ENCODE data around the gene CALU.
A peak's percentile ranks its signal among the peaks of the same experiment; 100 is the strongest.

CALU gene

GRCh38 chr7:128790315-128791041, 51.3 kb downstream of the CALU start:
- no peak for DNase-seq

GRCh38 chr7:128791121-128791971, 52.2 kb downstream of the CALU start, which contains the start of gene CCDC136:
TSS of gene CCDC136 (plus strand) at chr7:128791968. CDS start at chr7:128792412, 444 bp downstream.
- no peak for DNase-seq

GRCh38 chr7:128791972-128792327, 52.8 kb downstream of the CALU start:
- DNase-seq, result no peak

- DNase-seq, result no peak
Measured at GRCh38 chr7:128792471-128793180, 53.5 kb downstream of the CALU start.

GRCh38 chr7:128793181-128793547, 54.0 kb downstream of the CALU start:
- DNase-seq, result no peak

- no peak for DNase-seq
Measured at GRCh38 chr7:128794020-128794419, 54.9 kb downstream of the CALU start.

- no peak for DNase-seq
Measured at GRCh38 chr7:128794436-128794835, 55.3 kb downstream of the CALU start.

GRCh38 chr7:128795129-128795528, 56.0 kb downstream of the CALU start:
- DNase-seq, result no peak

- peak; percentile 61 for DNase-seq
Measured at GRCh38 chr7:128796327-128796726, 57.2 kb downstream of the CALU start.

- DNase-seq, result no peak
Measured at GRCh38 chr7:128799451-128799850, 60.3 kb downstream of the CALU start.

GRCh38 chr7:128800567-128800966, 61.4 kb downstream of the CALU start:
- no peak for DNase-seq

GRCh38 chr7:128801003-128801402, 61.8 kb downstream of the CALU start:
- DNase-seq, result no peak

GRCh38 chr7:128801667-128802418, 62.7 kb downstream of the CALU start:
- DNase-seq, result no peak

GRCh38 chr7:128804484-128804883, 65.3 kb downstream of the CALU start:
- no peak for DNase-seq

GRCh38 chr7:128805225-128805624, 66.1 kb downstream of the CALU start:
- DNase-seq, result no peak

GRCh38 chr7:128807191-128807590, 68.0 kb downstream of the CALU start:
- DNase-seq, result no peak

GRCh38 chr7:128809363-128809762, 70.2 kb downstream of the CALU start:
- DNase-seq, result no peak

- no peak for DNase-seq
Measured at GRCh38 chr7:128810473-128810872, 71.3 kb downstream of the CALU start.

- DNase-seq, result no peak
Measured at GRCh38 chr7:128810997-128811396, 71.8 kb downstream of the CALU start.

GRCh38 chr7:128811631-128812430, 72.7 kb downstream of the CALU start:
- no peak for DNase-seq

- no peak for DNase-seq
Measured at GRCh38 chr7:128812514-128813168, 73.5 kb downstream of the CALU start.
